Thoracic aorta (tissue), 2 donors: ENCODE measurements around the gene TNFAIP2. TPM values are rescaled to one million over a fixed set of nuclear protein-coding genes. Genes with fewer than 3 reads are reported as not detected.
A peak's percentile ranks its signal among the peaks of the same experiment; 100 is the strongest.

Source experiments
- ATAC-seq: fragments of 150-250 bp; one replicate; pipeline ENCODE4 v1.8.0; 2017; ENCODE audit warnings: low read depth; ENCODE audit not compliant: insufficient number of reproducible peaks, low FRiP score
- DNase-seq: peaks from one replicate; pipeline ENCODE4 v3.0.0-alpha.2; 2020; ENCODE audit warnings: low spot score
- H3K27ac ChIP-seq, 2 donors: fragments of 200-600 bp; sonication (generic); 1 replicate in 1 of 2; 2 replicates in 1 of 2; pipeline ENCODE4 v1.5.1; 2016; ENCODE audit warnings: mild to moderate bottlenecking in 2 of 2, moderate library complexity in 2 of 2
- H3K27me3 ChIP-seq: fragments of 200-600 bp; sonication (generic); replicated peaks from 2 replicates; pipeline ENCODE4 v1.6.0; 2016; ENCODE audit warnings: mild to moderate bottlenecking; ENCODE audit not compliant: insufficient read depth
- H3K36me3 ChIP-seq: fragments of 200-600 bp; sonication (generic); one replicate; pipeline ENCODE4 v1.5.1; 2016
- H3K4me1 ChIP-seq, 2 donors: fragments of 200-600 bp; sonication (generic); 1 replicate in 1 of 2; 2 replicates in 1 of 2; pipeline versions ENCODE4 v1.5.1 to v1.6.0; 2016; ENCODE audit warnings: low read depth in 2 of 2, mild to moderate bottlenecking in 1 of 2; ENCODE audit not compliant: control insufficient read depth in 1 of 2
- H3K4me3 ChIP-seq: fragments of 200-600 bp; sonication (generic); 2 replicates; pipeline ENCODE4 v1.5.1; 2016; ENCODE audit warnings: mild to moderate bottlenecking
- H3K9me3 ChIP-seq: fragments of 200-600 bp; sonication (generic); 2 replicates; pipeline ENCODE4 v1.5.1; 2016
- total RNA-seq, 2 donors: library from RNA; depleted of rRNA; stranded (reverse); fragments of >200 nt; gene quantifications; one replicate each; pipeline versions ENCODE4 v1.1.0 to v1.2.3, GENCODE V29; 2016
- TF ChIP-seq, protein P1 (sequence below): fragments of 200-600 bp; sonication (generic); IDR thresholded peaks from one replicate; pipeline ENCODE4 v1.5.1; 2019; ENCODE audit warnings: antibody characterized with exemption

TNFAIP2 gene
- total RNA-seq, 2 donors from 2014 or later, result 135 to 228 TPM

DNA sequence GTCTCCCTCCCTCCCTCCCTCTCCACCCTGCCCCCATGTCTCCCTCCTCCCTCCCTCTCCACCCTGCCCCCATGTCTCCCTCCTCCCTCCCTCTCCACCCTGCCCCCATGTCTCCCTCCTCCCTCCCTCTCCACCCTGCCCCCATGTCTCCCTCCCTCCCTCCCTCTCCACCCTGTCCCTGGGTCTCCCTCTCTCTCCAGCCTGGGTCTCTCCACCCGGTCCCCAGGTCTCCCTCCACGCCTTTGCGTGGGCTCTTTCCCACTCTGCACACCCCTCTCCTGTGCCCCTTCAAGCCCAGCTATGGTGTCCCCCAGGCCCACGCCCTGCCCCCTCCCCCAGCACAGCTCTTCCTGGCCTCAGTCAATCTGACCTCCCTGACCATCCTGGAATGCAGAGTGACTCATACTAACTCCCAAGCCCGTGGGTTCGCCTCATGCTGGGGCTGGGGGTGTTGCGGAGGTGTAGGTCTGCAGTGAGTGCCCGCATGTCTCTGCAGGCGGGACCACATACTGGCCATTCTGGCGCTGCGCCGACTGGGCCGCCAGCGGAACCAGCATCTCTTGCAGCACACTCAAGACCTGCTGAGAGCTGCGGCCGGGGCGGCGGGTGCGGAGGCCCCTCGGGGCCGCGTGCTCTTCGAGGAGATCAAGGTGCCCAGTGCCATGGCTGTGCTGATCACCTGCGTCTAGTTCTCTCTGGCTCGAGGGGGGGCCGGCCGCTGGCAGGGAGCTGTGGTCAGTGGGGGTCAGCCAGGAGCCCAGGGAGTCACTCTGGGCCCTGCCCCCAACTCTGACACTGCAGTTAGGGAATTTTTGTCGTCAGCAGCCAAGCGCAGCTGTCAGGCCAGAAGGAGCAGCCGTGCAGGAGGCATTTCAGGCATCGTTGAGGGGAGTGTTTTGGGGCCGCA, 13.5 kb upstream of the TNFAIP2 start:
- no peak overlapping the region for H3K27ac ChIP-seq
- H3K36me3 ChIP-seq, result no peaks in the 10 kb centered on the region
- peaks cover 2% of the 10 kb centered on the region for H3K27me3 ChIP-seq
- no peak overlapping the region for H3K4me3 ChIP-seq
- no peaks in the 10 kb centered on the region for H3K9me3 ChIP-seq
- peaks cover 11 to 23% of the 10 kb centered on the region in 2 donors for H3K4me1 ChIP-seq
- DNase-seq, result no peak
- TF ChIP-seq, protein P1, sequence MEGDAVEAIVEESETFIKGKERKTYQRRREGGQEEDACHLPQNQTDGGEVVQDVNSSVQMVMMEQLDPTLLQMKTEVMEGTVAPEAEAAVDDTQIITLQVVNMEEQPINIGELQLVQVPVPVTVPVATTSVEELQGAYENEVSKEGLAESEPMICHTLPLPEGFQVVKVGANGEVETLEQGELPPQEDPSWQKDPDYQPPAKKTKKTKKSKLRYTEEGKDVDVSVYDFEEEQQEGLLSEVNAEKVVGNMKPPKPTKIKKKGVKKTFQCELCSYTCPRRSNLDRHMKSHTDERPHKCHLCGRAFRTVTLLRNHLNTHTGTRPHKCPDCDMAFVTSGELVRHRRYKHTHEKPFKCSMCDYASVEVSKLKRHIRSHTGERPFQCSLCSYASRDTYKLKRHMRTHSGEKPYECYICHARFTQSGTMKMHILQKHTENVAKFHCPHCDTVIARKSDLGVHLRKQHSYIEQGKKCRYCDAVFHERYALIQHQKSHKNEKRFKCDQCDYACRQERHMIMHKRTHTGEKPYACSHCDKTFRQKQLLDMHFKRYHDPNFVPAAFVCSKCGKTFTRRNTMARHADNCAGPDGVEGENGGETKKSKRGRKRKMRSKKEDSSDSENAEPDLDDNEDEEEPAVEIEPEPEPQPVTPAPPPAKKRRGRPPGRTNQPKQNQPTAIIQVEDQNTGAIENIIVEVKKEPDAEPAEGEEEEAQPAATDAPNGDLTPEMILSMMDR, result no peak
- ATAC-seq, result no peak

GRCh38 chr14:103110681-103111231, 12.5 kb upstream of the TNFAIP2 start:
- Histone ChIP-seq H3K4me1 (peaks cover 11 to 19% of the 10 kb centered on the region in 2 donors), H3K9me3 (no peaks in the 10 kb centered on the region), H3K4me3 (no peak overlapping the region), H3K27ac (no peak overlapping the region), H3K36me3 (no peaks in the 10 kb centered on the region), H3K27me3 (no peaks in the 10 kb centered on the region)
- no peak for DNase-seq
- peak; percentile 29 for ATAC-seq
- TF ChIP-seq, protein P1, result no peak

- H3K4me1 ChIP-seq, result peaks cover 11 to 19% of the 10 kb centered on the region in 2 donors
- ATAC-seq (no peak), DNase-seq (no peak)
- H3K27ac ChIP-seq, result no peak overlapping the region
- H3K27me3 ChIP-seq, result no peaks in the 10 kb centered on the region
- H3K4me3 ChIP-seq, result no peak overlapping the region
- TF ChIP-seq, protein P1, result no peak
- no peaks in the 10 kb centered on the region for H3K36me3 ChIP-seq
- H3K9me3 ChIP-seq, result no peaks in the 10 kb centered on the region
Observed at GRCh38 chr14:103111232-103111868, 11.9 kb upstream of the TNFAIP2 start.

GRCh38 chr14:103112400-103113243, 10.6 kb upstream of the TNFAIP2 start:
- Histone ChIP-seq H3K4me3 (no peak overlapping the region), H3K4me1 (peaks cover 11 to 19% of the 10 kb centered on the region in 2 donors), H3K27ac (no peak overlapping the region), H3K27me3 (no peaks in the 10 kb centered on the region), H3K36me3 (no peaks in the 10 kb centered on the region), H3K9me3 (no peaks in the 10 kb centered on the region)
- DNase-seq (no peak), ATAC-seq (no peak)
- TF ChIP-seq, protein P1, result no peak
